Right ventricle myocardium inferior (tissue), 1 donor: ENCODE results near the gene DOK7. TPM values are rescaled to one million over a fixed set of nuclear protein-coding genes. Genes with fewer than 3 reads are reported as not detected.

ENCODE experiments used
- ATAC-seq: fragments of 200-7000 bp; cut with Tn5 transposase; one replicate; pipeline ENCODE4 v1.9.1; 2020; ENCODE audit warnings: mild to moderate bottlenecking, moderate library complexity
- DNase-seq: peaks from one replicate; pipeline ENCODE4 v3.0.0; 2021; ENCODE audit errors: missing footprints
- intact Hi-C: fragments of 100-400 bp; cut with DNase I; formaldehyde crosslinking; loops from one replicate; pipeline ENCODE4 v1.11.0; 2022
- total RNA-seq: library from RNA; stranded (reverse); fragmentation: NEBNext Ultra II Directional; extraction: Animal tissue kit (Norgen Biotek cat#: 25700); gene quantifications from one replicate; pipeline ENCODE4 v1.2.1, GENCODE V29; 2021
- donor health status: DM: no; HTN: yes; CAD: no; lungs with severe emphysema.

DOK7 gene
- total RNA-seq, 1 donor from 2014 or later, result 35.5 TPM

DNA sequence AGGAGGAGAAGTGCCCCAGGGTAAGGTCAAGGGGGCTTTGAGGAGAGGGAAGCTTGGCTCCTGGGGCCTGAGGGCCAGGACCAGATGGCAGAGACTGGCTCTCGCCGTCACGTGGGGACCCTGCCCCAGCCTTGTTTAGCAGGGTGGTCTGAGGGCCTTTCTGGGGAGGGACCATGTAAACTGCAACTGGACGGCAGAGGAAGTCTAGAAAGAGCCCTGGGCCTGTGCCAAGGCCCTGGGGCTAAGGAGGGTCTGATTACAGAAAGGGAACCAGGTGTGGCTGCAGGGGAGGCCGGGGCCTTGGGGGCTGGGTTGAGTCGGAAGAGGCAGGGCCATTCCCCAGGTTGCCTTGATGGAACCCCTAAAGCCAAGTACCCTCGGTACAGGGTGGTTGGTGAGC, 23.1 kb upstream of the DOK7 start:
- peak; percentile 23 for DNase-seq
- intact Hi-C loops, result no loop called here
- no peak for ATAC-seq

DNA sequence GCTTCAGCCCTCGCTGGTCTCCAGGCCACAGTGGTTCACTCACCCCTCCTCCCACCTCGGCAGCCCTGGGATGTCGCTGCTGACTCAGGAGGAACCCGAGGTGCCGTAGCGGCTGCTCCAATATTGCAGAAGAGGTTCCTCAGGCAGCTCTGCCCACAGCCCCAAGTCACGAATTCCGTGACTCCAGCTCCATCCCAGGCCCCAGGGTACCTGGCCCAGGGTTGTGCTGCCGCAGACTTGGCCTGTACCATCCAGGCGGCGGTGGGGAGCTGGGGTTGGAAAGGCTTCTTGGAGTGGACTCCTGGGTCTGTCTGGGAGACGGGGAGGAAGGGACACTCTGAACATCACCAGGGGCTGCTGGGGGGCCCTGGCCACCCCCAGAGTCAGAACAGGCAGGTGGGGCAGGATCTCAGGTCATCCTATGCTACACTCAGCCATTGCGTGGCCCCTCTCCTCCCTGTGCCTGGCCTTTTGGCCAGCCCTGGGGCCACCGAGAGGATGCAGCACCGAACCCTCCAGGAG, 22.1 kb upstream of the DOK7 start:
- intact Hi-C loops, result no loop called here
- DNase-seq (peak; percentile 64), ATAC-seq (no peak)

DNA sequence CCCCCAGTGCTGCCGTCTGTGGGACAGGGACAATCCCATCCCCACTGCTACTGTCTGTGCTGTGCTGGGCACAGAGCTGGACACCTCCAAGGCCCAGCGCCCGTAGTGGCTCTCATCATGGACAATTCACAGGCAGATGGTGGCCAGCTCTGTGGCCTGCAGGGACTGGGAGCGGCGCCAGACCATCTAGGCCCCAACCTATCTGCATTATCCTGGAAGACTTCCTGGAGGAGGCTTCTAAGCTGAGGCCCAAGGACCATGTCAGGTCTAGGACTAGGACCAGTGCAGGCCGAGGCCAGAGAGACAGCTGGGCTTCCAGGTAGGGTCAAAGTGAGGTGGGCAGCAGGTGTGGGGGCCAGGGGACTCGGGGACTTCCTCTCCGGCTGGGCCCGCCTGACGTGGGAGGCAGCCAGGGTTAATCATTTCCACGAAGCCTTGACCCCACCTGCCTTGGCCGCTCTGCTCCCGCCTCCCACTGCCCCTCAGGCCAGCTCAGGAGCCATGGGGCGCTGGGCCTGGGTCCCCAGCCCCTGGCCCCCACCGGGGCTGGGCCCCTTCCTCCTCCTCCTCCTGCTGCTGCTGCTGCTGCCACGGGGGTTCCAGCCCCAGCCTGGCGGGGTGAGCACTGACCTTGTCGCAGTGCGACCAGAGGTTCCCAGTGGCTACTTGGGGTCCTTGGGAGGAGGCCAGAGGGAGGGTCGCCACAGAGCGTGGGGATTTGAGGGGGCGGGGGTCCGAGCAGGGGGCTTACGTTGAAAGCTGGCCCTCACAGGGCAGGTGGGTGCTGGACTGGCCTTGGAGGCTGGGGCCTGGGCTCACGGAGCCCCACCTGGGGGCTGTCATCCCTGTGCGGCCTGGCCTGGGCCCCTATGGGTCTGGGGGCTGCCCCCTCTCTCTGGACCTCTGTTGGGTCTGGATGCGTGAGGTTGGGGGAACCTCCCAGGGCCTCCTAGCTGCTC, 21.3 kb upstream of the DOK7 start, which contains the start of gene HGFAC:
TSS of gene HGFAC (plus strand) at position 468 of the 959 bp plus-strand sequence. CDS start at position 502, 34 bp downstream.
- ATAC-seq (no peak), DNase-seq (peak; percentile 45)
- intact Hi-C loops, result no loop called here

DNA sequence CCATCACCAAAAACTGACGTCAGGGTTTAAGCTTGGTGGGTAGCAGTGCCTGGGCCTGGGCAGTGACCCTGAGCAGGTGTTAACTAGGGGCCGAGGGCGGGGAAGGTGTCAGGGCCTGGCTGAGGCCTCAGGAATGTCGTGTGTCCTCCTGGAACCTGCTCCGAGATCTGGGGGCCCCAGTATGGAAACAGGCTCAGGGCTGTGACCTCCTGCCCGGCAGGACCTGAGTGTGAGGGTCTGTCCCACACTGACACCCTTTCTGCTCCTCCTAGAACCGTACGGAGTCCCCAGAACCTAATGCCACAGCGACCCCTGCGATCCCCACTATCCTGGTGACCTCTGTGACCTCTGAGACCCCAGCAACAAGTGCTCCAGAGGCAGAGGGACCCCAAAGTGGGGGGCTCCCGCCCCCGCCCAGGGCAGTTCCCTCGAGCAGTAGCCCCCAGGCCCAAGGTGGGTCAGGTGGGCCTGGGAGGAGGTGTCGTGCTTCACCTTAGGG, 20.6 kb upstream of the DOK7 start:
- intact Hi-C loops, result no loop called here
- peak; percentile 28 for DNase-seq
- ATAC-seq, result no peak

DNA sequence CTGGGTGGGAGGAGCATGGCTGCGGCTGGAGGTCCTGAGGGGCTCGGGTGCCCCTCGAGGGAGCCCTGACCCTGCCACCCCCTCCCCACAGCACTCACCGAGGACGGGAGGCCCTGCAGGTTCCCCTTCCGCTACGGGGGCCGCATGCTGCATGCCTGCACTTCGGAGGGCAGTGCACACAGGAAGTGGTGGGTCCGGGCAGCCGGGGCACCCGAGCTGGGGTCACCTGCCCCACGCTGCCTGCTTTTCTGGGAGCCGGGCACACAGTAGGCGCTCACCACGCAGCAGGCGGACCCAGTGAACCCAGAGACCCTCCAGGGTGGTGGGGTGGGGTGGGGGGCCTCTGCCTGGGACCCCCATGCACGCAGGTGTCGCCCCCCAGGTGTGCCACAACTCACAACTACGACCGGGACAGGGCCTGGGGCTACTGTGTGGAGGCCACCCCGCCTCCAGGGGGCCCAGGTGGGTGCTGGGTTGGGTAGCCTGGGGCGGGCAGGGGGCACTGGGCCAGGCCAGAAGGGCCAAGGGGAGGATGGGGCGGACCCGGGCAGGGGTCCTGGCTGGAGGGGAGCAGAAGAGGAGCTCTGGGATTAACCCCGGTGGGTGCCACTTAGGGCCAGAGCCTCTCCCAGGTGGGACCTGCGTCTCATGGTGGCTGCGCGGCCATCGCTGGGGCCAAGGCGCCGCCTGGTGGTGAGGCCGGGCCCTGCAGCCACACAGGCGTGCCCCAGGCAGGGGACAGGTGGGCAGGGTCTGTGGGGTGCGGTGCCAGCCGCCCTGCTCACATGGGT, 20.0 kb upstream of the DOK7 start:
- DNase-seq, result peak; percentile 71
- ATAC-seq, result peak; percentile 54
- intact Hi-C loops, result loop anchor here (1.0 kb wide), 1 partner anchor 97 kb away; no protein-coding TSS in a partner anchor

DNA sequence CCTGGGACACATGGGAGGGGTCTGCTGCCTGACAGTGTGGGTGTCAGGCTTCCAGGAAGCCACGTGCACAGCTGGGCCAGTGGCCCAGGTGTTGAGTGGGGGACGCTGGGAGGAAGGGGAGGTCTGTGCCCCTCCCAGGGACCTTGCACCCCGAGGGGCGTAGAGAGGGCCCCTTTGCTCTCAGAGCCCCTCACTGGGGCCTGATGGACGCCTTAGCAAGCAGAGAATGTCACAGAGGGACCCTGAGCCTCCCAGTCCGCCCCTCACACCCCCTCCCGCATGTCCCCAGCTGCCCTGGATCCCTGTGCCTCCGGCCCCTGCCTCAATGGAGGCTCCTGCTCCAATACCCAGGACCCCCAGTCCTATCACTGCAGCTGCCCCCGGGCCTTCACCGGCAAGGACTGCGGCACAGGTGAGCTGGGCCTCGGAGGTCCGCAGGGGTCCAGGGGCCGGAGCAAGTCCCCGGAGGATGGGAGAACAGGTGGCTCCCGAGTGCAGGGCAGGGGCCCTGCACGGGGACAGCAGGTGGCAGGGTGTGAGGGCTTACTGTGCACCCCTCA, 19.3 kb upstream of the DOK7 start:
- ATAC-seq, result no peak
- intact Hi-C loops, result loop anchor here (1.0 kb wide), 1 partner anchor 98 kb away; no protein-coding TSS in a partner anchor
- DNase-seq, result peak; percentile 50

DNA sequence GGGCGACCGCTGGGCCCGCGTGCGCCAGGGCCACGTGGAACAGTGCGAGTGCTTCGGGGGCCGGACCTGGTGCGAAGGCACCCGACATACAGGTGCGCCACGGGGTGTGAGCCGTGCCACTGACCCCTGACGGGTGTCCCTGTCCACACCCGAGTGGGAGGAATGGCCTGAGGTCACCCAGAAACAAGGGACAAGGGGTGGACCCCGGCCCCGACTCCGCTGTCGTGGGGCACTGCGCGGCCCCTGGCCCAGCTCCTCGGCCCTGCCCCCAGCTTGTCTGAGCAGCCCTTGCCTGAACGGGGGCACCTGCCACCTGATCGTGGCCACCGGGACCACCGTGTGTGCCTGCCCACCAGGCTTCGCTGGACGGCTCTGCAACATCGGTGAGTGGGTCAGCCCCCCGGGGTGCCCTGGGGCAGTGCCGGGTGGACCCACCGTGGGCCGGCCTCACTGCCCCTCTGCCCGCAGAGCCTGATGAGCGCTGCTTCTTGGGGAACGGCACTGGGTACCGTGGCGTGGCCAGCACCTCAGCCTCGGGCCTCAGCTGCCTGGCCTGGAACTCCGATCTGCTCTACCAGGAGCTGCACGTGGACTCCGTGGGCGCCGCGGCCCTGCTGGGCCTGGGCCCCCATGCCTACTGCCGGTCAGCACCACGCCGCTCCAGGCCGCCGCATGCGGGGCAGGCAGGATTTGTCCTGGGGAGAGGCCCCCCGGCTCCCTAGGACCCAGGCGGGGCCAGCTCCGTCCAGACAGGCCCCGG, 18.6 kb upstream of the DOK7 start:
- DNase-seq (peak; percentile 68), ATAC-seq (no peak)
- intact Hi-C loops, result loop anchor here (5.0 kb wide), 1 partner anchor 252 kb away; no protein-coding TSS in a partner anchor

DNA sequence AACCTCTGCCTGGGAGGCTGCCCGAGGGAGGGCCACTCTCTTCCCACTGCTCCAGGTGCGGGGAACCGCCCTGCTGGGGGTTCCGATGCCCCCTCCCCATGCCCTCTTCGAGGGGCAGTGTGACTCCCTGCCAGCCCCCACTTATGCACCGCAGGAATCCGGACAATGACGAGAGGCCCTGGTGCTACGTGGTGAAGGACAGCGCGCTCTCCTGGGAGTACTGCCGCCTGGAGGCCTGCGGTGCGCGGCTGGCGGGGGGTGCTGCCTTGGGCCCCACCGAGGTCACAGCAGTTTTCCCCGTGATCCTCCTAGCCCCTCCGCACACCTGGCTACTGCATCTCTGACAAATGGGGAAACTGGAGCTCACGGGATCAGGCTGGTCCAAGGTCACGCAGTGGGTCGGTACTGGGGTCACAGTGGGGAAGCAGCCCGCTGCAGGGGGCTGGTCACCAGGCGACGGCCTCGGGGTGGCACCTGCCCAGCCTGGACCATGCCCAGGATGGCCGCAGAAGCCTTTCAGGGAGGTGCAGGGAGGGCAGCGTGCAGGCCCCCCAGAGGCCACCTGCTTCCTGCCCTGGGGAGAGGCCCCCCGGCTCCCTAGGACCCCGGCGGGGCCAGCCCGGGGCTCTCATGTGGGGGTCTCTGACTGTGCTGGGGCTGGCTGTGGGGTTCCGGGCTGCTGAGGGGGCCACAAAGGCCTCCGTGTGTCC, 17.8 kb upstream of the DOK7 start:
- intact Hi-C loops, result loop anchor here (5.0 kb wide), 1 partner anchor 253 kb away; no protein-coding TSS in a partner anchor
- ATAC-seq (no peak), DNase-seq (peak; percentile 44)

DNA sequence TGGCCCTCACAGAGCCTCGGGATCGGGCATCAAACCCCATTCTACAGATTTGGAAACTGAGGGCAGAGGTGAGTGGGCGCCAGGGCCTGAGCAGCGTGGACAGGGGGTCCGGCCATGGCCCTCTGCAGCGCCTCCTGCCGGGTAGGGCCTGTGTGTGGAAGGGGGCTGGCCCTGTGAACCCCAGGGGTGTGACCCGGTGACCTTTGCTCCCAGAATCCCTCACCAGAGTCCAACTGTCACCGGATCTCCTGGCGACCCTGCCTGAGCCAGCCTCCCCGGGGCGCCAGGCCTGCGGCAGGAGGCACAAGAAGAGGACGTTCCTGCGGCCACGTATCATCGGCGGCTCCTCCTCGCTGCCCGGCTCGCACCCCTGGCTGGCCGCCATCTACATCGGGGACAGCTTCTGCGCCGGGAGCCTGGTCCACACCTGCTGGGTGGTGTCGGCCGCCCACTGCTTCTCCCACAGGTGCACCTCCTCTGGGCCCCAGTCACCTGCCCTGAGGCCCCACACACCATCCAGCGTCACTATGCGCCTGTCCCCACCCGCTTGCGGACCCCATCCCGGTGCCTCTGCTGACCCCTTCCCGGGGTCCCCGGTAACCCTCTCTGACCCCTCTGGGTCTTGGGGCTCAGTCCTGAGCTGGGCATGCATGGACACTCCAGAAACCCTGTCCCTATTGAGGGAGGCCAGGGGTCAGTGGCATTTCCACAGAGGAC, 17.1 kb upstream of the DOK7 start:
- DNase-seq, result peak; percentile 63
- ATAC-seq, result no peak

DNA sequence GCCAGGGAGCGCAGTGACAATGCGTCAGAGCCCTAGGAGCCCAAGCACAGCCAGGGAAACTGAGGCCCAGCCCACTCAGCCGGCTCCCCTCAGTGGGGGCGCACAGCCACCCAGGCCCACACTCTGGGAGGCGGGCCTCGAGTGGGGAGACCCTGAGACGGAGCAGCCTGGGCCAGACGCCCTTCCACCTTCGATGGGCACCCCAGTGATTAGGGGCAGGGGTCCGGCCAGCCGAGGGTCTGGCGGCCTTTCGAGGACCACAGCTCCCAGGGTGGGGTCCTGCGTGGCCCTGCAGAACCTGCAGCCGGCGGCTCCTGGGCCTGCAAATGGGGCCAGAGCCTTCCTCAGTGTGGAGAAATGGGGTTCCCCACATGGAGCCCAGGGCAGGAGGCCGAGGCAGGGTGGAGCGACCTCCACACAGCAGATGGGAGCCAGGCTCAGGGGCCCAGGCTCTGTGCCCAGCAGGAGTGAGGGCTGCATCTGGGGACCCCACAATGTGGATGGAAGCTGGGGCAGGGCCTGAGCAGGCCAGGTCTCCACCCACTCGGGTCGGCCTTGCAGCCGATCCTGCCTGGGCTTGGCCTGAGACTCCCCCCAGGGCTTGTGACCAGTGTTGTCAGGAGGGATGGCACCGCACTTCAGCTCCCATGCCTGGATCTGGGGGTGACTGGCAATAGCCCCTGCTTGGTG, 16.3 kb upstream of the DOK7 start:
- intact Hi-C loops, result loop anchor here (5.0 kb wide), 1 partner anchor 254 kb away; no protein-coding TSS in a partner anchor

More for the DNA sequence above, 17.1 kb upstream of the DOK7 start:
- intact Hi-C loops, result loop anchor here (5.0 kb wide), 1 partner anchor 254 kb away; no protein-coding TSS in a partner anchor

DNA sequence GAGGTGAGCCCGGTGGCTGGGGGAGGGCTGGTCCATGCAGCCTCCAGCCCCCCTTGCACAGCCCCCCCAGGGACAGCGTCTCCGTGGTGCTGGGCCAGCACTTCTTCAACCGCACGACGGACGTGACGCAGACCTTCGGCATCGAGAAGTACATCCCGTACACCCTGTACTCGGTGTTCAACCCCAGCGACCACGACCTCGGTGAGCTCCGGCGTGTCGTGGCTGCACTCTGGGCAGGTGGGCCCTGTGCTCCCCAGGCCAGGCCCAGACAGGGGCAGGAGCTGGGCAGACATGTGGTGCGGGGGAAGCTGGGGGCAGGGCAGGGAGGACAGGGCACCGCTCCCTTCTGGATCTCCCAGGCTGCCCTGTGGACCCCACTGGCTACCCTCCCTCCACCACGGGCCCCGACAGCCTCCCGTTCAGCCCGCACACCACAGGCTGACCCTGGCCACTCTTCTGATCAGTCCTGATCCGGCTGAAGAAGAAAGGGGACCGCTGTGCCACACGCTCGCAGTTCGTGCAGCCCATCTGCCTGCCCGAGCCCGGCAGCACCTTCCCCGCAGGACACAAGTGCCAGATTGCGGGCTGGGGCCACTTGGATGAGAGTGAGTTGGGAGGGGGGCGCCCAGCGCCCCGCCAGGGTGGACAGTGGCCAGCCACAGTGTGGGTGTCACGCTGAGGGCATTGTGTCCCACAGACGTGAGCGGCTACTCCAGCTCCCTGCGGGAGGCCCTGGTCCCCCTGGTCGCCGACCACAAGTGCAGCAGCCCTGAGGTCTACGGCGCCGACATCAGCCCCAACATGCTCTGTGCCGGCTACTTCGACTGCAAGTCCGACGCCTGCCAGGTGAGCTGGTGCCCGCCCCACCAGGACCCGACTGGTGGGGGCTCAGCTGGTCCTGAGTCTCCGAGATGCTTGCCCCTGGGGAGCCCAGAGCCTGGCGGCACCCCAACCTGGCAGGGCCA, 15.4 kb upstream of the DOK7 start:
- peak; percentile 47 for DNase-seq
- ATAC-seq, result no peak
- intact Hi-C loops, result loop anchor here (5.0 kb wide), 1 partner anchor 255 kb away; no protein-coding TSS in a partner anchor

More for the DNA sequence above, 16.3 kb upstream of the DOK7 start:
- peak; percentile 56 for DNase-seq
- no peak for ATAC-seq

DNA sequence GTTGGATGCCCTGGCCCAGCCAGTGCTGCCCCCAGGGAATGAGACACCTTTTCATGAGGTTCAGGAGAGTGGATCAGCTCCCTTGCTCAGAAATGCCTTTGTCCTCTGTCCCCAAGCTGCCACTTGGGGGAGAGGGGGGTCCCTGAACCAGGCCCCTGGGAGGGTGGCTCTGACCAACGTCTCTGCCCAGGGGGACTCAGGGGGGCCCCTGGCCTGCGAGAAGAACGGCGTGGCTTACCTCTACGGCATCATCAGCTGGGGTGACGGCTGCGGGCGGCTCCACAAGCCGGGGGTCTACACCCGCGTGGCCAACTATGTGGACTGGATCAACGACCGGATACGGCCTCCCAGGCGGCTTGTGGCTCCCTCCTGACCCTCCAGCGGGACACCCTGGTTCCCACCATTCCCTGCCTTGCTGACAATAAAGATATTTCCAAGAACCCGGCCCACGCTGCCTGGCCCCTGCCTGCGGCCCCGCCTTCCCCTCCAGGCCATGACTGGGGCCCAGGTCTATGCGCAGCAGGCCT, 14.0 kb upstream of the DOK7 start:
- DNase-seq (peak; percentile 53), ATAC-seq (no peak)
- intact Hi-C loops, result loop anchor here (5.0 kb wide), 1 partner anchor 257 kb away; no protein-coding TSS in a partner anchor

DNA sequence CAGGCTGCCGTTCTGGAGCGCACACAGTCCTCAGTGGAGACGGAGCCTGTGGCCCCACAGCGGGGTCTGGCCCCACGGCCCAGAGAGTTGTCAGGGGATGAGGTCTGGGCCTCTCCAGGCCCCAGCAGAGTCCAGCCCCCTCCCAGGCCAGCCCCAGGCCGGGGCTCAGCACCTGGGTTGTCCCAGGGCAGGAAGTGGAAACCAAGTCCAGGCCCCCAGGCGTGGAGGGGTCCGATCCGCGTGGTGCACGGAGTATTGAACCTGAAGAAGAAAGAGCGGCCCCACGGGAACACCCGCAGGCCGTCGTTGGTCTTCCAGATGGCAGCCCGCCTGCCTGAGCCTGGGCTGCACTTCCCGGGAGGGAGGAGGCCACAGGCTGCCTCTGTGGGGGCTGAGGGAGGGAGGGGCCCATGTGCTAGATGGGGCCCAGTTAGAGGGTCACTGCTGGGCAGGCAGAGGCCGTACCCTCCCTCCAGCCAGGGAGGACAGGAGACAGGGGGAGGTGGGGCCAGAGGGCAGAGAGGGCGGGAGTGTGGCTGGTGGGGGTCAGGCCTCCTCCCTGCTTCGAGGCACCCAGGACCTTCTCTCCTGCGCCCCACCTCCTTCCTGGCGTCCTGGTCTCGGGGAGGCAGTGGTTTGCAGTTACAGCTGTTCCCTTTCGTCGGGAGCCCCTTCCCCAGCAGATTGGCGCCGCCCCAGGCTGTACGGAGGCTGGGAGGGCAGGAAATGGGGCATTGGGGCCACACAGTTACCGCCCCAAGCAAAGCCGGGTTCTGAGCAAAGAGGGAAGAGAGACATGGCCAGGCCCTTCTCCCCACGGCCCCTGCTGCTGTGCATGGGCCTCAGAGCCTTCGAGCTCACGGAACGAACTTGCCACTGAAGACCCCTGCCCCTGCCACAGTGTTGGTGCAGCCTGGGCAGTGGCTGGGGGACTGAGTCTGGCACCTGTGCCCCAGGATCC, 13.3 kb upstream of the DOK7 start:
- intact Hi-C loops, result loop anchor here (5.0 kb wide), 1 partner anchor 258 kb away; no protein-coding TSS in a partner anchor
- DNase-seq (peak; percentile 63), ATAC-seq (no peak)
